ENCODE results near the gene TNC.
A peak's percentile ranks its signal among the peaks of the same experiment; 100 is the strongest.

The TNC gene

DNA sequence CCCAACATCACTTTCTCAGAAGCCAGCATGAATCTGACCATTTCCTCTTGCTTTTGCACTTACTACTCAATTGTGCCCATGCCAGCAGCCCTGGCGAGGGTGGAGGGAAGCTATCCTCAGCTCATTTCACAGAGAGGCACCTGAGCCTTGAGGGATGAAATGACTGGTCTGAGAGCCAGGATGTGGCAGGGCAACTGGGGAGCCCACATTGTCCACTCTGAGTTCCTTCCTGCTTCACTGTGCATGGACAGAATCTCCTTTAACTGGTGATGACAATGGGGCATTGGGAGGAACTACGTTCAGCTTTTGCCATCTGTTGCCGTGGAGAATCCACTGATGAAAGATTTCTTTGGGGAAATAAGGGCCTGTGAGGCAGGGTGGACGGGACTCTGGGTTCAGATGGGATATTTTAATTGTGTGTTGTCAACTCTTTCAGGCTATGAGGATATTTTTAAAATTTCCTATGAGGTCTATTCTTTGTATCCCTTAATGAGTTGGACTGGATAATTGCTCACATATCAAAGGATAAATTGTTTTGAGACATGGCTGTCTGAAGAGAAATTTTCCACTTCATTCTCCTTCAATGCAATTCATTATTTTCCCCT, 78.3 kb downstream of the TNC start:
- no peak for DNase-seq

DNA sequence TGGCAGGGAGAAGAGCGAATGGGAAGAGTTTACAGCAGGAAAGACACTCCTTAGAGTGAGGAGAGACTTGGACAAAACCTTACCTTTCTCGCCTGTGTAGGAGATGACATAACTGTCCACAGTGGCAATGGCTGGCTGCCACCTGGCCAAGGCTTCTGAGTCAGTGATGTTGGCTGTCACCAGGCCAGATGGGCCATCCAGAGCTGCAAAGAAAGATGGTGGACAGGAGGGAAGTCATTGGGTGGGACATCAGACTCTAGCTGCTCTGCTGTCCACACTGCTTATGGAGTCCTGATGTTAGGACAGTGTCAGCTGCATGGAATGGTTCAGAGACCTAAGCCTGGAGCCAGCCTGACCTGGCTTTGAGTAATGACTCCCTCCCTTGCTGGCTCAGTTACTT, 79.8 kb downstream of the TNC start:
- no peak for DNase-seq

DNA sequence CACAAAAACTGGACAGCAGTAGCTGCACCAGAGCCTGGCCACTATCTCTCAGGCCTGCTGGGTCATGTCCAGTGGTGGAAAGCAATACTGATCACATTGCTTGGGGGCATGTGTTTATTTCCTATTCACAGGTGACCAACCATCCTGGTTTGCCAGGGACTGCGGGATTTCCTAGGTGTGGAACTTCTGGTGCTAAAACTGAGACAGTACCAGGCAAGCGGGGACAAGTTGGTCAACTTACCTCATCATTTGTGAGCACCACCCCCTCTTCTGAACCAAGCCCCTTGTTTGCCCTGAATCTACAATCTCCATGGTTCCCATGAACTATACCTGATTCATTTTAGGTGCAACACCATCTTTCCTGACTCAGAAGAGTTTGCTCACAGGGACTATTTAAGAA, 81.3 kb downstream of the TNC start:
- no peak for DNase-seq

DNA sequence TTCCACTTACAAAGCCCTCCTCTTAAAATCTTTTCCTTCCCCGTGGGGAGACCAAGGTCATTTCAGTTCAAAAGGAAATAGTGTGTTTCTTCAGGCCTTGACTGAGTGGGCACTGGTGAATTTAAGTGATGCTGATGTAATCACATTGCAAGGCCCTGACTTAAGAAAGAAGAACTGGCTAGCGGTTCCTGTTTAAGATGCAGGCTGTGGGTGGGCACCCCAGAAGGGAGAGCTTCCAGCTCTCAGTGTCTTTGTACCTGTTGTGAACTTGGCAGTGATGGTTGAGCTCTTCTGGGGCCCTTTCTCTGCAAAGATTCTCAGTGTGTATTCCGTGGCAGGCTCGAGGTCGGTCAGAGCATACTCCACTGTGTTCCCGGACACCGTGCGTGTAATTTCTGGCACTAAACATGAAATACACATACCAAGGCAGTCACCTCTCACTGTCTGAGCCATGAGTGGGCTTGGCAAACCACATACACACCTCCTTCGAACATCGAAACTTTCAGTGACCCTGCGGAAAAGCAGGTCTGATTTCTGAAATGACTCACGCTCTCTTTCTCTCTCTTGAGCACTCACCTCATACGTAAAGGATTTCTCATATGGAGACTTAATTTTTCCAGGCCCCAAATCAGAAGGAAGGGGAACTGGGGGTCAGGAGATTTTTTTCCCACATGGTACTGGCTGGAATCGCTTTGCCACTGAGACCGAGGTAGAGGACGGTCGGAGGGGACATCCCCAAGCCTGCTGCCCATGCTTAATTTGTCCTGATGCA, 81.9 kb downstream of the TNC start:
- no peak for DNase-seq

DNA sequence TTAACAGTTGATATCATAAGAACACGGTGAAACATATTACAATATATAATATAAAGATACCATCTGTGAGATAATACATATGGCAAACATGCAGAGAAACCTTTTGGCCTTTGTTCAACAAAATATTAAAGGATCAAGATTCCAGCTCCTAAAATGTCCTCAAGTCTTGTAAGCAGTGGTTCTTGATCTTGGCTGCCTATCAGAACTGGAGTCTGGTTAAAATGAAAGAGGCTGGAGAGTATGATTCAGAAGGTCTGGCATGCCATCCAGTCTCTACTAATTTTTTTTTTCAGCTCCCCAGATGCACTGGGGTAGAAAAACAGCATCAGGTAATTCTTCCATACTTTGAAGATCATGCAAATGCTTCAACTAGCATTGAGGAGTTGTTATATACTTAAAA, 83.2 kb downstream of the TNC start:
- no peak for DNase-seq

DNA sequence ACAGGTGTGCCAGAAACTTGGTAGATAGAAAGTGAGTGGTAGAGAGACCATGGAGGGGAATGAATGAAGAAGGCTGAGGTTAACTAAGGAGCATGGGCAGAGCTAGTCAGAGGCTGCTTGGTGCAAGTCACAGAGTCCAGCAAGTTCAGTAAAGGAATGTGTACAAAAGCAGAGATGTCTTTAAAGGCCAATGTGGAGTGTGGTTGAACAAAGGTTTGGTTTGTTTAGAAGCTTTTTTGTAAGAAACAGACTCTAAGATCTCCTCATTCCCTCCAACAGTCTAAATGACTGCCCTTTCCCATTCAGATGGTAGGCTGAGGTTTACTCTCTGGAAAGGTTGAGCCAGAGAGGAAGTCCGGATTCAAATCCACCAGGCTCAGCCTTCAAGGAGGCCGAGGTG, 84.2 kb downstream of the TNC start:
- no peak for DNase-seq

DNA sequence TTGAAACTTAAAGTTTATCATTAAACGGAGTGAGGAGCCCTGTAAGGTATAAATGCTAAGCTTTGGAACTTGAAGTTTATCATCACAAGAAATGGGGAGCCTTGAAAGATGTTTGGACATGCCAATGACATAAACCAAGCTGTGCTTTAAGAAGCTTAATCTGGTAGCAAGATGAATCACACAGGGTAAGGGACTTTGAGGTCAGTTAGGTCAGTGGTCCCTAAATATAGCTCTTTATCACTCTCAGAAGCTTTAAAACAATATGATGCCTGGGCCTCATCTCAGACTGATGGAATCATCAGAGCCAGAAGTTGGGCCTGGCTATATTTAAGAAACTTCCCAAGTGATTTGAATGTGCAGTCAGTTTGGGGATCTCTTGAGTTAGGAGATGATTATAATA, 85.7 kb downstream of the TNC start:
- DNase-seq, result no peak

DNA sequence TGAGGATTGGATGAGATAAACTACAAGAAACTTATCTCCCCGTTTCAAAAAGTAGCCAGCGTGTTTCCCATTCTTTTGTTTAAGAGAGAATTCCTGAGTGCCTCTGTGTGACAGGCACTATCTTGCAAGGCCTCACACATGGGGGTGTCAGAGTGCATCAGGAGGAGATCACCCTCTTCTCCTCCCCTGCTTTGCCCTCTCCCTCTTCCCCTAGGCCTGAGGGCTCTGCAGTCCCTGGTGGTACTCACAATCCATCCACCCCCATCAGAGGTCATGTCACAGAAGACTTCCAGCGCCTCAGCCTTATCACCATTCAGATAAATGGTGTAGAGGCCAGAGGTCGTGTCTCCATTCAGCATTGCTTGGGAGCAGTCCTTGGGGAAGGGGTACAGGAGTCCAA, 88.0 kb downstream of the TNC start:
- no peak for DNase-seq

DNA sequence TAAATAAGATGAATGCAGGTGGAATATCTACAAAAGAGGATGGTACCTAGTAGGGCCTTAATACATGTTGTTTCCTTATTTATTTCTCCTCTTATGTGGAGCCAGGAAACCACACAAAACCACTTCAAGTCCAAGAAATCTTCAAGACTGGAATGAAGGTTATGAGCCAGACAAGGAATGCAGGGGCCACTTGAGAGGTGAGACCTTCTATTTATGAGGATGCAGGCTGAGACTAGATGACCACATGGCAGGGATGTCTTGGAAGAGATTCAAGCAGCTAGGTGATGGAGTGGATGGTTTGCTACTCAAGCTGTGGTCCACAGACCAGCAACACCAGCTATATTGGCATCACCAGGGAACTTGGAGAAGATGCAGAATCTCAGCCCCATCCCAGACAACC, 92.2 kb downstream of the TNC start:
- DNase-seq, result no peak

DNA sequence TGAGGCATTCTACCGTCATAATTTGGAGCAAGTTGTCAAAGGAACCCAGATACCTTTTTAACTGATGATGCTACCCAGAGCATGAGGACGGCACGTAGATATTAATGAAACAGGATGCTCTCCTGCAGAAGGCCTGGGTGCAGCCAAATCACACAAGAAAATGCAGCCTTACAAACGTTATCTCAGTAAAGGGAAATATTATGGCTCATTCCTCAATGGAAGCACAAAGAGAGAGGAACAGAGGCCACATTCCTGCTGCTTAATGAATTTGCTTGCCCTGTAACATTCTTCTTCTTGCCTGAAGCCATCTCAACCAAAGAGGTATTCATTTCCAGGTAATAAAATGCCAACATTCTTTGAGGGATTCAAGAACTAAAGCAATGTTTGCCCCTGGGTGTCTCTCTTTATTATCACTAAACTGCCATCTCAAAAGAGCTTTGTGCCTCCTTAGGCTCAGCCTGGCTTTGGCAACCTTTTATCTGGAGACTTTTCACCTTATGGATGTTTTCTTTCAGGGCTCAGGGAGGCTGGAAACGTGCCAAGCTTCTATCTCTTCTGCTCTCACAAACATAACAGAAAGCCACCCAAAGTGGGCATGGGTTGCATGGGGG, 92.9 kb downstream of the TNC start:
- DNase-seq, result no peak

DNA sequence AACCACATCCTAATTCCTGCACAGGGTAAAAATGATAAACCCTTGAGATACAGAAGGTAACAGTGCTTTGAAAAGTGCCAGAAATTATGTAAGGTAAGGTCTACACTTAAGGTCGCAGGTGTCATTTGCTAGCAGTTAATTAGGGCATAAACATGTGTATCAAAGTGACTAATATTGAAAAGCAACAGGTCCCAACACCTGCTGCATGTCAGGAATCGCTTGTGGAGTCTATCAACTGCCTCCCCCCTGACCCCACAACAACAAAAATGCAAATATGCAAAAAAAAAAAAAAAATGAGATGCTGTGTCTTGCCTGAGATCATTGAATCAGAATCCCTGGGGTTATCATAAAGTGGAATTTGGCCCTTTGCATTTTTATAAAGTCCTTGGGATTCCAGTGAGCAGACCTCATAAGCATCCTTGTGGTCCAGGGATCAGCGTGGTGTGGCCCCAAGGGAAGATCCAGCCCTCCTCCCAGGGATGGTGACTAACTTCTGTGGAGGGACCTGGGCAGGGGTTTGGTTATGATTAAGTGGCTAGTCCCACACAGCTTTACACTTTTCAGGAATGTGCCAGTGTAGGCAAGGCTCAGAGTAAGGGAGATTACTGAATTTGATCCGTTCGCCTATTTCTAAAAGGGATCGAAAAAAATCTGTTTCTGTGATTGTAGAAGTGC, 95.1 kb downstream of the TNC start:
- no peak for DNase-seq

DNA sequence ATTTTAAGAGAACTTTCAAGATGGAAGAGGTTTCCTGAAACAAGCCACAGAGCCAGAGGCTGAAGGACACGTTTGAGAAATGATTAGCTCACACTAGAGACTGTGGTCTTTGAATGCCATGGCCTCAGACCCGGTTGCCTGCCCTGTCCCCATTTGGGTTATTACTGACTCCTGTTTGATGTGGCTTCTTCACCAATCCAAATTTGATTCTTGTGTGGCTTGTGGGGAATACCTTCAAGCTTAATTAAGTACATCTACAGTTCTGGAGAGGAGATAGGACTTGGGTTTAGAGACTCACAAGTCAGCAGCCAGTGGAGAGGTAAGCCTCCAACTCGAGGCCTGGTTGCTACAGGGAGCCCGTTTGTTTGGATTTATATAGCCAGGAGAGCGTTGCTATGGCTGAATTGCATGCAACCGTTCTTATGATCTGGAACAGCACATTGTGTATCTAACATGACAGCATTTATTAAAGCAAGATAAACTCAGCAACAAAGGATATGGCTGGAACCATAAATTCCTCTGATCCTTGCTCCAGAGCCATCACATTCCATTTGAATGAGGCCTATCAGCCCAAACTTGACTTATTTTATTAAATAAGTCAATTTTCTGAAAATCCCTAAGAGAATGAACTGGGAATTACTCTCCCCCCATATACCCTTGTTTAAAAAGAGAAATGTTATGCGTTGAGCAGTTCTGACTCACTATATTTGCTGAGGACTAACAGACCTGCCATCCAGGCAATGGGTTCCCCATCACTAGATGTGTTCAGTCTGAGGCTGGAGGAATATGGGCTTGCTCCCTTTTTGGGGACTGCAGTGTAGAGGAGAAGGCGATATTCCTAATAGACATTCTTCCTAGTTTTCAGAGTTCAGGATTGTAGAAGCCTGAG, 99.2 kb downstream of the TNC start:
- DNase-seq, result peak; percentile 56

DNA sequence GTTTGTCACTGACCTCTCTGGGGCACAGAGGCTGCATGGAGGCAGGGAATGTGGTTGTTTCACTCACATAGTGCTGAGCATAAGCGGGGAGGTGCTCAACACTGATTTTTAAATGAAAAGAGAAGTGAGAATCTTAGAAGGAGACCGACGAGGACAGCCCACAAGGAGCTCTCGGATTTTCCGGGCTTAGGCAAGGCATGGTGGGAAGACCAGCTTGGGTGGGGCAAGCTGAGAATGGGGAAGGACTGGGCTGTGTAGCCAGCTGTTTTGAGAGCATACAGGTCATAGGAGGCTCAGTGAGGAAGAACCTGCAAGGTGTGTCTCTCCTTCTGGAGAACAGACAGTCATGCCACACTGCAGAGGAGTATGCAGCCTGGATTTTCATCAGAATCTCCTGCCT, 101.6 kb downstream of the TNC start:
- DNase-seq, result no peak

DNA sequence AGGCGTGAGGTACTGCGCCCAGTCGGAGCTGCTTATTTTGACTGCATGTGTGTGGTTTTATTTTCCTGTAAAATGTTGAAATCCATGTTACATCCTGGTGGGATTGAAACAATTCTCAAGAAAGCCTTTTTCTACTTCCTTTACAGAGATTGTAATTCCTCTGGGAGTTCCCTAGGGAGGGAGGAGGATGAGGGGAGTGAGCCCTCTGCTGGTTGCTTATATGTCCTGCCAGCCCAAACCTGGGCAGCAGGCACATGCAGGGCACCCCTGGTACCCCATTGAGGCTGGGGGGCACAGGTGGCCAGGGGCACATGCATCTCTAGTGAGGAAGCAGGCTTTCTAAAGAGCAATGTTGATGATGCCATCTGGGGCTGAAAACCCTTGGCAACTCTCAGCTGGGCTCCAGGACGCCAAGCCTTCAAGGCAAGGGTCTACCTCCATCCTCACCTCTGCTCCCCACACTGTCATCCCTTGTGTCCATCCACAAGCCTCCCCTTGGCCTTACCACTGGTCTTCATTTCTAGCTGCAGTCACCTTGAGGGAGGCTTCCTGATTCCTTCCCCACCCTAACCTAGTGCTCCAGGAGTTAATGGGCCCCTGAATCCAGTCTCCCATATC, 102.8 kb downstream of the TNC start:
- DNase-seq, result peak; percentile 8

DNA sequence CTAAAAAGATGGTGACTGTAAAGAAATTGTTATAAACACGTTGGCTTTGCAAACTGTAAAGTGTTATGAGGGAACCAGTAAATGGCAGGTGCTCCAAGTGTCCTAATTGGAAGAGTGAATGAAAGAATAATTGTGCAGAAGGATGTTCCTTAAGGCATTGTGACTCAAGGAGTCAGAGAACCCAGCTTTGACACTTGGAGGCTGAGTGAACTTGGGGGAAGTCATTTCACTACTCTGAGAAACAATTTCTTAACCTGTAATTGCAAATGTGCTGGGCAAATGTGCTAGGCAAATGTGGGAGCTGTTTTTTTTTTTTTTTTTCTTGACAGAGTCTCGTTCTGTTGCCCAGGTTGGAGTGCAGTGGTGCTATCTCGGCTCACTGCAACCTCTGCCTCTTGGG, 103.5 kb downstream of the TNC start:
- no peak for DNase-seq

DNA sequence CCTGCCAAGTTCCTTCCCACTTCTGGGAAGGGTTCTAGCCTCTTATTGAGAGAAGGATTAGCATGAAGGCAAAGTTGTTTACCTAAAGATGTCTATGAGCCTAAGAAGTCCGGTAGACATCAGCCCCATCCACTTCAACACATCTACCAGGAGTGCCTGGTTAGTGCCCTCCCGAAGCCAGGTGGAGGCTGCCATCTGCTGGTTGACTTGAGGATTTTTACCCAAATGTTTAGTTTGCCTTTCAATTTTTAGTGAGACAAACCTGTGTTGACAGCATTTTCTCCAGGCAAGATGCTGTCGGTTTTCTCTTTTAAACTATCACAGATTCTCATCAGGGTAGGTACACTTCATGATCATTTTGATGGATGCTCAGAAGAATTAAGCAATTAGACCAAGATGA, 104.0 kb downstream of the TNC start:
- DNase-seq, result peak; percentile 67

DNA sequence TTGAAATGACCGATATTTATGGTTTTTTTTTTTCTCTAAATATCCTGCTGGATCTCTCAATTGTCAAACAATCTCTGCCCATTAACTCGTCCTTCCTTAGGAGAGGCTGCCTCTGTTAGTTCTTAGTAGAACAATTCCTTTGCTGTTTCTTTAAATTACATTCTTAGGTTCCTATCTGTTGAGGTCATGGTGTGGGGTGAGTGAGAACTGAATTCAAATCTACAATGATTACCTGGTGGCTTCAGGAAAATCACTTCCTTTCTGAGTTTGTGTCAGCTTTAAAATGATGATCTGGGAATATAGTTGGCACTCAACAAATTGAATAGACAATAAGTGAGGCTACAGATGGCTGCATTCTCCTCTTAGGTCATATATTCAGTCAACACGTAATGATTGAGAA, 105.5 kb downstream of the TNC start:
- no peak for DNase-seq

DNA sequence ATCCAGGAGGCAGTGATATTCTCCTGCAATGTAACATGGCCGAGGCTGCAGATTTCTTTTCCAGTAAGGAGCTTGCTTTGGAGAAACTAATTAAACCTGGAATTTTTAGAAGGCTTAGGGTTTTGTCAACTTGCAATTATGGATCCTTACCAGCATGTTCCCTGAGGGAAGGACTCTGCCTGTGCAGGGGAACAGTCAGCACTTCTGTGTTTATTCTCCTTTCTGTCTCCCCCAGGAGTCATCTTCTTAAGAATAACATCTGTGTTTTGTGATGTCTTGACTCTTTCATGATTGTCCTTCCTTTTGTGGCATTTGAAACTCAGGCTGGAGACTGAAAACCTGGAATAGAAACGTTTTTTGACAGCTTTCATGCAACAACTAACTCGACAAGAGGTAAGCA, 107.1 kb downstream of the TNC start:
- no peak for DNase-seq

DNA sequence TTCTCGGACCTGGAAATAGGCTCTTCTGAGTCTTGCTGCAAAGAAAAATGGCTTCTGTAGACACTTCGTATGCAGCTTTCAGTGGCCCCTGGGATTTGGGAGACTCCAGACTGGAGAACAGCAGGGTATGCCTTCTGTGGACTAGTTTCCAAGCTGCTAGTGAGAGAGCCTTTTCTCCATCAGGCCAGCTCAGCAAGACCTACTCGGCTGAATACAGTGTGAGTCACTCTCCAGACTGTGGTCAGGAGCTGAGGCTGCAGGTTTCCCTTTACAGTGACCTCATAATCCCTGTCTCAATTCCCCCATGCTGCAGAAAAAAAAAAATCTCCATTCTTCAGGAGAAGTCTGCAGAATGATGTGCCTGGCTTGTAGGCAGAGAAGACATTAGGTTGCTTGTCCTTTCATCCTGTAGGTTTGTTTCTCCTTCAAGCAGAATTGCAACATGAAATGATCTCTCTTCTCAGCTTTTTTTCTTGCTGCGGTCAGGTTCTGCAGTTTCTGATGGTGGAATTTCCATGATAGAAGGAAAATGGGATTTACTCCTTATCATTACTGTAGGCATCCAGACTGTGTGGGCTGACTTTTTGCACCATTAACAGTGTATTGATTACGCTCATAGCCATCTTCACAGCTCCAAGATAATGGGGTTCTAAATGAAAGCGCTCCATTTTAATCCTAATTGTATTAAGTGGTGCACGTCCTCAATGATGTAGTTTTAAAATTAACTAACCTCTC, 109.3 kb downstream of the TNC start:
- DNase-seq, result no peak

DNA sequence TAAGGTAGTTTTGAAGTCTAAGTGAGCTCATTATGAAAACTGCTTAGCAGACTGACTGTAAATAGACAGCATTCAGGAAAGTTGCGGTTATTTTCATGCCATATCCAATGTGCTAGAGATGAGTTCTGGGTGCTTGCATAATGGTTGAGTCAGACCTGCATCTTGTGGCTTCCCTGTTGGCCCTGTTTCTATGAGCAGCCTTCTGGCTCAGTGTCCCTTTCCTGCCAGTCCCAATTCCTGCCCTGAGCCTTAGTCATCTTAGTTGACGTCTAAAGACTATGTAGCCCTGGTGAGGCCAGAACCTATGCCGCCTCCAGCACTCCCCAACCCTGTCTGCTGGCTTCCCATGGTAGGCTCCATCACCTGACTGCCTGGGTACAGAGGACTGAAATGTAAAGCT, 111.3 kb downstream of the TNC start:
- no peak for DNase-seq

DNA sequence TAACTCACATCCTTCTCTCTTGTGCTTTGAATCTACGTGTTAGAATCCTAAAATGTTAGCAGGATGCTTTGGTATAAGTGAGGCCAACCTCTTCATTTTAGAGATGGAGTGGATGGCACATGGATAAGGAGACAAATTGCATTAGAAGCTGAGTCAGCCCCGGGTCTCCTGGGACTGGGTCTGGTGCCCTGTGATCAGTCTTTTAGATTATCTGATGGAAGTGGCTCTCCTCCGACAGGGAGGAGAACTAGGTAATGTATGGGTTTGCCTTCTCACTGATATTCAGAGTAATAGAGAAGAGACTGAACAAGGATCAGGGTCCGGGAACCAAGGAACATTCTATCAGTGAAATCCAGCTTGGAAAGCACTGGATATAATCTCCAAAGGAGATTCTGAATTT, 112.6 kb downstream of the TNC start:
- DNase-seq, result no peak

DNA sequence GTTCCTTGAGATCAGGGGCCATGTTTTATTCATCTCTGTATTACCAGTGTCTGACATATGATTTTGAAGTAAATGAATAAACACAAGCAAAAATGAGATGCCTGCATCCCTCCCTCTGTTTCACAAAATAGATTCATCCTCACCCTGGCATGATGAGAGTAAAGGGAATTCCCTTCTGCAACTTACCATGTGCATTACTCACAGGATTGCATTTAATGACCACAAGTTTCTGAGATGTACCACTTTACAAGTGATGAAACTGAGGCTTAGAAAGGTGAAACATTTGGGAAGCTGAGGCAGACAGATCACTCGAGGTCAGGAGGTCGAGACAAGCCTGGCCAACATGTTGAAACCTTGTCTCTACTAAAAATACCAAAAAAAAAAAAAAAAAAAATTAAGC, 113.4 kb downstream of the TNC start:
- DNase-seq, result no peak

Data from DMS153 (cell line).